RWPE2 (cell line): ENCODE data around the gene CORO2A.

ENCODE experiments used
- ATAC-seq: fragments of 200-7000 bp; cut with Tn5 transposase; 3 replicates; pipeline ENCODE4 v1.9.1; 2021; ENCODE audit warnings: low read depth
- DNase-seq: peaks from one replicate; pipeline ENCODE4 v3.0.0-alpha.2; 2020; ENCODE audit warnings: low spot score
- H3K27ac ChIP-seq: fragments of 450-650 bp; 2 replicates; pipeline ENCODE4 v1.5.1; 2017; ENCODE audit warnings: mild to moderate bottlenecking; ENCODE audit not compliant: poor library complexity, severe bottlenecking
- H3K27me3 ChIP-seq: fragments of 250-450 bp; sonication (Bioruptor Pico); 2 replicates; pipeline ENCODE4 v1.5.1; 2021; ENCODE audit warnings: mild to moderate bottlenecking, moderate library complexity; ENCODE audit not compliant: insufficient read depth, poor library complexity, severe bottlenecking
- H3K36me3 ChIP-seq: fragments of 250-450 bp; sonication (Bioruptor Pico); 2 replicates; pipeline ENCODE4 v1.5.1; 2020; ENCODE audit warnings: low read depth, mild to moderate bottlenecking, moderate library complexity
- H3K4me1 ChIP-seq: fragments of 250-450 bp; sonication (Bioruptor Pico); 2 replicates; pipeline ENCODE4 v1.5.1; 2021; ENCODE audit warnings: mild to moderate bottlenecking, moderate library complexity; ENCODE audit not compliant: insufficient read depth, poor library complexity, severe bottlenecking
- H3K4me3 ChIP-seq: fragments of 250-450 bp; sonication (Bioruptor Pico); 2 replicates; pipeline ENCODE4 v1.5.1; 2021; ENCODE audit warnings: mild to moderate bottlenecking, moderate library complexity; ENCODE audit not compliant: severe bottlenecking
- H3K9me3 ChIP-seq: fragments of 250-450 bp; sonication (Bioruptor Pico); 2 replicates; pipeline ENCODE4 v1.5.1; 2021; ENCODE audit warnings: mild to moderate bottlenecking, moderate library complexity; ENCODE audit not compliant: severe bottlenecking
- TF ChIP-seq, protein P1 (sequence below): fragments of 450-650 bp; IDR thresholded peaks from one replicate; pipeline ENCODE4 v1.5.1; 2017; ENCODE audit warnings: mild to moderate bottlenecking, moderate library complexity; ENCODE audit not compliant: poor library complexity, severe bottlenecking

The CORO2A gene

DNA sequence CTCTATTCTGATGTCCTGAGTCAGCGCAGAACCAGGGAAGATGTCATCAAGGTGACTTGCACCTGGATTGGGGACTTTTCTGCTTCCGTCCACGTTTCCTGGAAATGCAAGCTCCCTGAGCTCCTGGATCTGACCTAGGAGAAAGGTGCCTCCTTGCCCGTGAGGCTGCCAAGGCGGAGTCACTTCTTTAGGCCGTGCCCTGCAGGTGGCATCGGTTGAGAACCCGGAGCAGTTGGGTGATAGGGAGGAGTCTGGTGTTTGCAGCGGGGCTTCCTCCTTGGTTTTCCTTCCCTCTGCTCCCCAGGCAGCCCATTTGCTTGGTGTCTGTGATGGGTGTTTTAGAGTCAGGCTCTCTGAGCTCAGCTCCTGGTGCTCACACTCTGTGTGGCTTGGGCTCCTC is 120.7 kb downstream of the CORO2A start:
- no peak overlapping the region for H3K27ac ChIP-seq
- H3K27me3 ChIP-seq: no peaks in the 10 kb centered on the region
- ATAC-seq: no peak
- H3K4me1 ChIP-seq: peaks cover 4% of the 10 kb centered on the region
- no peak for DNase-seq
- H3K9me3 ChIP-seq: no peaks in the 10 kb centered on the region
- H3K36me3 ChIP-seq: peaks cover 35% of the 10 kb centered on the region
- TF ChIP-seq, protein P1, sequence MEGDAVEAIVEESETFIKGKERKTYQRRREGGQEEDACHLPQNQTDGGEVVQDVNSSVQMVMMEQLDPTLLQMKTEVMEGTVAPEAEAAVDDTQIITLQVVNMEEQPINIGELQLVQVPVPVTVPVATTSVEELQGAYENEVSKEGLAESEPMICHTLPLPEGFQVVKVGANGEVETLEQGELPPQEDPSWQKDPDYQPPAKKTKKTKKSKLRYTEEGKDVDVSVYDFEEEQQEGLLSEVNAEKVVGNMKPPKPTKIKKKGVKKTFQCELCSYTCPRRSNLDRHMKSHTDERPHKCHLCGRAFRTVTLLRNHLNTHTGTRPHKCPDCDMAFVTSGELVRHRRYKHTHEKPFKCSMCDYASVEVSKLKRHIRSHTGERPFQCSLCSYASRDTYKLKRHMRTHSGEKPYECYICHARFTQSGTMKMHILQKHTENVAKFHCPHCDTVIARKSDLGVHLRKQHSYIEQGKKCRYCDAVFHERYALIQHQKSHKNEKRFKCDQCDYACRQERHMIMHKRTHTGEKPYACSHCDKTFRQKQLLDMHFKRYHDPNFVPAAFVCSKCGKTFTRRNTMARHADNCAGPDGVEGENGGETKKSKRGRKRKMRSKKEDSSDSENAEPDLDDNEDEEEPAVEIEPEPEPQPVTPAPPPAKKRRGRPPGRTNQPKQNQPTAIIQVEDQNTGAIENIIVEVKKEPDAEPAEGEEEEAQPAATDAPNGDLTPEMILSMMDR: no peak
- H3K4me3 ChIP-seq: no peak overlapping the region
